GM21529 (cell line): ENCODE results near the gene PIGR.

Experiments used
- ATAC-seq: cut with Tn5 transposase; IDR thresholded peaks from one replicate; pipeline ENCODE4 v1.9.1; 2021; ENCODE audit not compliant: unreplicated experiment

PIGR gene

GRCh38 chr1:206893380-206893779, 52.9 kb downstream of the PIGR start:
- ATAC-seq: no peak

GRCh38 chr1:206892351-206892984, 53.8 kb downstream of the PIGR start:
- no peak for ATAC-seq

- no peak for ATAC-seq
These were observed 54.9 kb downstream of the PIGR start for GRCh38 chr1:206891412-206891811.

- ATAC-seq: no peak
These were observed 55.9 kb downstream of the PIGR start for GRCh38 chr1:206890125-206891060.

GRCh38 chr1:206887701-206888100, 58.6 kb downstream of the PIGR start:
- no peak for ATAC-seq

- ATAC-seq: no peak
These were observed 59.4 kb downstream of the PIGR start for GRCh38 chr1:206886831-206887230.

- no peak for ATAC-seq
These were observed 60.8 kb downstream of the PIGR start for GRCh38 chr1:206885341-206886060.

GRCh38 chr1:206883876-206884275, 62.4 kb downstream of the PIGR start:
- no peak for ATAC-seq

- no peak for ATAC-seq
These were observed 63.1 kb downstream of the PIGR start for GRCh38 chr1:206883160-206883559.

- no peak for ATAC-seq
These were observed 63.7 kb downstream of the PIGR start for GRCh38 chr1:206882555-206882954.

- no peak for ATAC-seq
These were observed 66.0 kb downstream of the PIGR start for GRCh38 chr1:206880314-206880713.
